OCI-LY7 (cell line): ENCODE data around the gene AMPD3. TPM values are rescaled to one million over a fixed set of nuclear protein-coding genes. Genes with fewer than 3 reads are reported as not detected.

ENCODE experiments used
- BruUV-seq: library from RNA; stranded (reverse); fragments of 400-500 nt; replicated peaks from 2 replicates; lab custom pipeline; 2021; lab: Mats Ljungman, UMichigan
- CTCF ChIA-PET: fragments of 300-600 bp; sonication (Branson Sonifier 250); formaldehyde crosslinking; loops from one replicate; lab custom pipeline; 2022; ENCODE audit warnings: antibody characterized with exemption; ENCODE audit not compliant: unreplicated experiment; lab: Charles Lee
- POLR2A ChIA-PET: fragments of 300-600 bp; sonication (Branson Sonifier 250); formaldehyde crosslinking; loops from one replicate; lab custom pipeline; 2022; ENCODE audit warnings: antibody characterized with exemption; lab: Charles Lee
- DNase-seq: peaks from one replicate; pipeline ENCODE4 v3.0.0-alpha.2; 2015; ENCODE audit warnings: low spot score
- H2AFZ ChIP-seq: fragments of 200-600 bp; sonication (generic), shearing (Covaris generic); 2 replicates; pipeline ENCODE4 v1.6.1; 2014; ENCODE audit warnings: mild to moderate bottlenecking, antibody characterized with exemption, low read length, moderate library complexity
- H3K27ac ChIP-seq: fragments of 200-600 bp; sonication (generic); 2 replicates; pipeline ENCODE4 v1.5.1; 2014; ENCODE audit warnings: mixed run types, low read depth, mild to moderate bottlenecking, moderate library complexity, low read length, inconsistent platforms; ENCODE audit not compliant: poor library complexity, severe bottlenecking
- H3K36me3 ChIP-seq: fragments of 200-600 bp; sonication (generic); 2 replicates; pipeline ENCODE4 v1.6.1; 2014; ENCODE audit warnings: mild to moderate bottlenecking, antibody characterized with exemption, low read length, moderate library complexity, mixed read lengths; ENCODE audit not compliant: insufficient read depth
- H3K4me1 ChIP-seq: fragments of 200-600 bp; sonication (generic); 2 replicates; pipeline ENCODE4 v1.5.1; 2014; ENCODE audit warnings: mild to moderate bottlenecking, low read length; ENCODE audit not compliant: insufficient read depth, poor library complexity, severe bottlenecking
- H3K4me2 ChIP-seq: fragments of 200-600 bp; sonication (generic); 2 replicates; pipeline ENCODE4 v1.6.1; 2014; ENCODE audit warnings: mild to moderate bottlenecking, low read length
- H3K4me3 ChIP-seq: fragments of 200-600 bp; sonication (generic); 2 replicates; pipeline ENCODE4 v1.5.1; 2014; ENCODE audit warnings: mild to moderate bottlenecking, low read depth, low read length; ENCODE audit not compliant: poor library complexity, severe bottlenecking
- H3K79me2 ChIP-seq: fragments of 200-600 bp; sonication (generic); 2 replicates; pipeline ENCODE4 v1.6.1; 2016; ENCODE audit warnings: low read depth, mild to moderate bottlenecking, low read length, moderate library complexity, mixed read lengths; ENCODE audit not compliant: insufficient read depth
- H3K9me2 ChIP-seq: fragments of 200-600 bp; sonication (generic); 2 replicates; pipeline ENCODE4 v1.6.1; 2016; ENCODE audit warnings: mild to moderate bottlenecking, low read length, mixed read lengths; ENCODE audit not compliant: insufficient read depth
- H3K9me3 ChIP-seq: fragments of 200-600 bp; sonication (generic); 2 replicates; pipeline ENCODE4 v1.6.1; 2014; ENCODE audit warnings: mild to moderate bottlenecking, mixed run types, low read length, mixed read lengths
- H4K20me1 ChIP-seq: fragments of 200-600 bp; sonication (generic); 2 replicates; pipeline ENCODE4 v1.6.1; 2014; ENCODE audit warnings: mild to moderate bottlenecking, antibody characterized with exemption, low read length, moderate library complexity, mixed read lengths; ENCODE audit not compliant: insufficient read depth
- CTCF ChIP-seq: fragments of 200-600 bp; sonication (generic); conservative IDR thresholded peaks from 2 replicates; pipeline ENCODE4 v1.5.1; 2014; ENCODE audit warnings: mild to moderate bottlenecking, antibody characterized with exemption, low read length, moderate library complexity, mixed read lengths
- EZH2phosphoT487 ChIP-seq: fragments of 200-600 bp; sonication (generic); IDR thresholded peaks from 2 replicates; pipeline ENCODE4 v1.6.1; 2018; ENCODE audit warnings: low read depth, borderline replicate concordance, mild to moderate bottlenecking, mixed run types, antibody characterized with exemption, low read length, moderate library complexity, mixed read lengths
- intact Hi-C: fragments of 100-400 bp; cut with micrococcal nuclease; formaldehyde crosslinking; loops from one replicate; pipeline ENCODE4 v1.10.0; 2022; ENCODE audit not compliant: unreplicated experiment
- total RNA-seq, 2 experiments: library from RNA; depleted of rRNA in 1 of 2; stranded (reverse); fragments of >200 nt in 1 of 2; shearing (Covaris generic) in 1 of 2; gene quantifications; 2 replicates each; pipeline ENCODE4 v1.2.3, GENCODE V29; 2014 to 2022

The AMPD3 gene
- total RNA-seq, 2 experiments from 2014 or later, result 13.5 to 25.6 TPM

- CTCF ChIA-PET, result no interaction called here
Measured at GRCh38 chr11:10518891-10519290, 63.8 kb downstream of the AMPD3 start.

GRCh38 chr11:10519630-10520029 is 64.6 kb downstream of the AMPD3 start:
- no peaks in the 10 kb centered on the region for H3K9me3 ChIP-seq
- intact Hi-C loops, result loop anchor here (5.0 kb wide), 2 partner anchors 112 to 133 kb away; no protein-coding TSS in a partner anchor
- no peak for TF ChIP-seq EZH2phosphoT487
- no peak for TF ChIP-seq CTCF

More at GRCh38 chr11:10518891-10519290, 63.8 kb downstream of the AMPD3 start:
- Histone ChIP-seq H3K4me3 (no peak overlapping the region), H3K9me2 (no peaks in the 10 kb centered on the region), H3K79me2 (no peaks in the 10 kb centered on the region), H4K20me1 (no peaks in the 10 kb centered on the region), H3K36me3 (peaks cover 35% of the 10 kb centered on the region; the same call in 1 of the 2 replicates), H3K4me2 (no peak overlapping the region), H3K4me1 (no peaks in the 10 kb centered on the region), H3K27ac (no peak overlapping the region), H3K9me3 (no peaks in the 10 kb centered on the region), H2AFZ (no peak overlapping the region)
- POLR2A ChIA-PET, result no interaction called here
- TF ChIP-seq EZH2phosphoT487 (no peak), CTCF (no peak)
- no TSS peak for BruUV-seq
- intact Hi-C loops, result loop anchor here (5.0 kb wide), 2 partner anchors 112 to 133 kb away; no protein-coding TSS in a partner anchor
- no peak for DNase-seq

GRCh38 chr11:10520562-10520961 is 65.5 kb downstream of the AMPD3 start:
- H3K36me3 ChIP-seq, result peaks cover 30% of the 10 kb centered on the region
- DNase-seq, result no peak
- no peak overlapping the region for H3K4me2 ChIP-seq
- BruUV-seq, result no TSS peak
- no peaks in the 10 kb centered on the region for H3K9me2 ChIP-seq
- no peak overlapping the region for H3K27ac ChIP-seq
- intact Hi-C loops, result no loop called here
- no peaks in the 10 kb centered on the region for H3K79me2 ChIP-seq
- H2AFZ ChIP-seq, result no peak overlapping the region
- H3K4me3 ChIP-seq, result no peak overlapping the region
- H4K20me1 ChIP-seq, result no peaks in the 10 kb centered on the region
- TF ChIP-seq EZH2phosphoT487 (no peak), CTCF (no peak)
- H3K9me3 ChIP-seq, result no peaks in the 10 kb centered on the region
- ChIA-PET CTCF (interaction anchor here (1.1 kb wide), 1 partner anchor 14 kb away, joined by 3 read pairs; no protein-coding TSS in a partner anchor), POLR2A (interaction anchor here (0.7 to 2.2 kb wide), 4 partner anchors 13 to 107 kb away, joined by 3 to 7 read pairs (median 5); partner anchors contain the start of genes AMPD3 and RNF141)
- no peaks in the 10 kb centered on the region for H3K4me1 ChIP-seq

More at GRCh38 chr11:10519630-10520029, 64.6 kb downstream of the AMPD3 start:
- Histone ChIP-seq H2AFZ (no peak overlapping the region), H3K4me2 (no peak overlapping the region), H3K4me1 (no peaks in the 10 kb centered on the region), H3K27ac (no peak overlapping the region), H3K36me3 (peaks cover 35% of the 10 kb centered on the region), H3K79me2 (no peaks in the 10 kb centered on the region), H3K9me2 (no peaks in the 10 kb centered on the region), H3K4me3 (no peak overlapping the region), H4K20me1 (no peaks in the 10 kb centered on the region)
- DNase-seq, result no peak
- ChIA-PET POLR2A (interaction anchor here (0.6 to 2.2 kb wide), 4 partner anchors 21 to 106 kb away, joined by 3 to 7 read pairs (median 4); partner anchors contain the start of genes AMPD3 and RNF141), CTCF (no interaction called here)
- BruUV-seq, result no TSS peak
